ENCODE results near the gene CATSPERB. TPM values are rescaled to one million over a fixed set of nuclear protein-coding genes. Genes with fewer than 3 reads are reported as not detected.

The CATSPERB gene
- total and polyA plus RNA-seq, 2 experiments from 2014 or later = 0.27 to 0.38 TPM

DNA sequence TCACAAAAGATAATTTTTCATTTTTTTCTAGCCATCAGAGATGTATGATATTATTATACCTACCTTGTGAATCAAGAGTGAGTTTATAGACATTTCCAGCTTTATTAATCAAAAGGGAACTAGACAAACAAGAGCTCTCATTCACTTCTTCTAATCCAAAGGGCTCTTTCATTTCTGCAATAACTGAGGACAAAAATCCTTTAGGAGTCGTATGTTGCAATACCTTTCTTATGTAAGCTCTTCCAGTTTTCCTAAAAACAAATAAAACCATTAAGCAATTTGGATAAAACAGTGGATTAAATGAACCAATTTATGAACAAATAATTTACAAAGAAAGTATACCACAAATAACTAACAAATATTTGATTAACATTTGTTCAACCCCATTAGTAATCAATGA, 107.1 kb downstream of the CATSPERB start (continued):
- TF ChIP-seq, protein P1, sequence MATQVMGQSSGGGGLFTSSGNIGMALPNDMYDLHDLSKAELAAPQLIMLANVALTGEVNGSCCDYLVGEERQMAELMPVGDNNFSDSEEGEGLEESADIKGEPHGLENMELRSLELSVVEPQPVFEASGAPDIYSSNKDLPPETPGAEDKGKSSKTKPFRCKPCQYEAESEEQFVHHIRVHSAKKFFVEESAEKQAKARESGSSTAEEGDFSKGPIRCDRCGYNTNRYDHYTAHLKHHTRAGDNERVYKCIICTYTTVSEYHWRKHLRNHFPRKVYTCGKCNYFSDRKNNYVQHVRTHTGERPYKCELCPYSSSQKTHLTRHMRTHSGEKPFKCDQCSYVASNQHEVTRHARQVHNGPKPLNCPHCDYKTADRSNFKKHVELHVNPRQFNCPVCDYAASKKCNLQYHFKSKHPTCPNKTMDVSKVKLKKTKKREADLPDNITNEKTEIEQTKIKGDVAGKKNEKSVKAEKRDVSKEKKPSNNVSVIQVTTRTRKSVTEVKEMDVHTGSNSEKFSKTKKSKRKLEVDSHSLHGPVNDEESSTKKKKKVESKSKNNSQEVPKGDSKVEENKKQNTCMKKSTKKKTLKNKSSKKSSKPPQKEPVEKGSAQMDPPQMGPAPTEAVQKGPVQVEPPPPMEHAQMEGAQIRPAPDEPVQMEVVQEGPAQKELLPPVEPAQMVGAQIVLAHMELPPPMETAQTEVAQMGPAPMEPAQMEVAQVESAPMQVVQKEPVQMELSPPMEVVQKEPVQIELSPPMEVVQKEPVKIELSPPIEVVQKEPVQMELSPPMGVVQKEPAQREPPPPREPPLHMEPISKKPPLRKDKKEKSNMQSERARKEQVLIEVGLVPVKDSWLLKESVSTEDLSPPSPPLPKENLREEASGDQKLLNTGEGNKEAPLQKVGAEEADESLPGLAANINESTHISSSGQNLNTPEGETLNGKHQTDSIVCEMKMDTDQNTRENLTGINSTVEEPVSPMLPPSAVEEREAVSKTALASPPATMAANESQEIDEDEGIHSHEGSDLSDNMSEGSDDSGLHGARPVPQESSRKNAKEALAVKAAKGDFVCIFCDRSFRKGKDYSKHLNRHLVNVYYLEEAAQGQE (IDR thresholded peaks at IDR 0.05; ENCODE audit: unreplicated experiment) = no peak
- TF ChIP-seq, protein P2, sequence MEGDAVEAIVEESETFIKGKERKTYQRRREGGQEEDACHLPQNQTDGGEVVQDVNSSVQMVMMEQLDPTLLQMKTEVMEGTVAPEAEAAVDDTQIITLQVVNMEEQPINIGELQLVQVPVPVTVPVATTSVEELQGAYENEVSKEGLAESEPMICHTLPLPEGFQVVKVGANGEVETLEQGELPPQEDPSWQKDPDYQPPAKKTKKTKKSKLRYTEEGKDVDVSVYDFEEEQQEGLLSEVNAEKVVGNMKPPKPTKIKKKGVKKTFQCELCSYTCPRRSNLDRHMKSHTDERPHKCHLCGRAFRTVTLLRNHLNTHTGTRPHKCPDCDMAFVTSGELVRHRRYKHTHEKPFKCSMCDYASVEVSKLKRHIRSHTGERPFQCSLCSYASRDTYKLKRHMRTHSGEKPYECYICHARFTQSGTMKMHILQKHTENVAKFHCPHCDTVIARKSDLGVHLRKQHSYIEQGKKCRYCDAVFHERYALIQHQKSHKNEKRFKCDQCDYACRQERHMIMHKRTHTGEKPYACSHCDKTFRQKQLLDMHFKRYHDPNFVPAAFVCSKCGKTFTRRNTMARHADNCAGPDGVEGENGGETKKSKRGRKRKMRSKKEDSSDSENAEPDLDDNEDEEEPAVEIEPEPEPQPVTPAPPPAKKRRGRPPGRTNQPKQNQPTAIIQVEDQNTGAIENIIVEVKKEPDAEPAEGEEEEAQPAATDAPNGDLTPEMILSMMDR (conservative IDR thresholded peaks at IDR 0.05; ENCODE audit: low read depth in 2 of 2) = no peak

DNA sequence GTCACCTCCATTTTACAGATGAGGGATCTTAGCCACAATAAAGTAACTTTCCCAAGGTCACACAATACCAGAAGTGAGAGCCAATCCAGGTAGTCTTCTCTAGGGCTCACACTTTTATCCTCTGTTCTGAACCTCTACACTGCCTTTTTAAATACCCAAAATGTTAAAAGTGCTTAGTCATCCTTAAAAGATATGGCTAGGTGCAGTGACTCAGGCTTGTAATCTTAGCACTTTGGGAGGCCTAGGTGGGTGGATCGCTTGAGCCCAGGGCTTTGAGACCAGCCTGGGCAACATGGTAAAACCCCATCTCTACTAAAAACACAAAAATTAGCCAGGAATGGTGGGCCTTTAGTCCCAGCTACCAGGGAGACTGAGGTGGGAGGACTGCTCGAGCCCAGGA, 117.7 kb downstream of the CATSPERB start:
- Histone ChIP-seq H3K27ac (ENCODE audit: low read depth) (no peak overlapping the region), H3K9me2 (ENCODE audit: insufficient read depth) (no peaks in the 10 kb centered on the region), H3K4me1 (ENCODE audit: insufficient read depth) (0 out of 2 replicates have a peak, but pooled peaks cover 5% of the 10 kb centered on the region), H4K20me1 (replicated peaks; ENCODE audit: insufficient read depth) (no peaks in the 10 kb centered on the region), H3F3A (replicated peaks; ENCODE audit: low read depth) (no peaks in the 10 kb centered on the region), H2AFZ (peak overlapping the region; percentile 50; the same call in 1 of the 2 replicates), H3K4me3 (no peak overlapping the region), H3K27me3 (ENCODE audit: insufficient read depth) (no peaks in the 10 kb centered on the region), H3K36me3 (ENCODE audit: insufficient read depth) (no peaks in the 10 kb centered on the region), H3K79me2 (replicated peaks; ENCODE audit: insufficient read depth) (no peaks in the 10 kb centered on the region), H3K4me2 (no peak overlapping the region)
- Mint-ChIP-seq H3K4me3 (no peak overlapping the region), H3K36me3 (ENCODE audit: low read depth) (peaks cover 14% of the 10 kb centered on the region; the same call in 2 of the 3 replicates), H3K27me3 (ENCODE audit: insufficient read depth, low read depth, poor library complexity) (peaks cover 2% of the 10 kb centered on the region), H3K9me3 (peaks cover 20% of the 10 kb centered on the region), H3K4me1 (no peaks in the 10 kb centered on the region; the same call in 2 of the 3 replicates), H3K27ac (no peak overlapping the region)
- ATAC-seq (no peak), DNase-seq (ENCODE audit: low spot score) (no peak)
- TF ChIP-seq NANOG (IDR thresholded peaks at IDR 0.05; ENCODE audit: borderline replicate concordance) (no peak), CREB1 (CRISPR knock-in tag; IDR thresholded peaks at IDR 0.05; ENCODE audit: low read depth) (no peak), ZNF114 (CRISPR knock-in tag; IDR thresholded peaks at IDR 0.05) (no peak), EZH2phosphoT487 (IDR thresholded peaks at IDR 0.05; ENCODE audit: unreplicated experiment) (no peak), EZH2 (IDR thresholded peaks at IDR 0.05; ENCODE audit: low read depth, unreplicated experiment) (no peak), STAT1 (IDR thresholded peaks at IDR 0.05; ENCODE audit: unreplicated experiment) (no peak), POLR2AphosphoS5 (IDR thresholded peaks at IDR 0.05; ENCODE audit: low read depth) (no peak), JUNB (IDR thresholded peaks at IDR 0.05; ENCODE audit: unreplicated experiment) (no peak), ZNF331 (CRISPR knock-in tag; IDR thresholded peaks at IDR 0.05; ENCODE audit: low read depth) (no peak)
- TF ChIP-seq, protein P3, sequence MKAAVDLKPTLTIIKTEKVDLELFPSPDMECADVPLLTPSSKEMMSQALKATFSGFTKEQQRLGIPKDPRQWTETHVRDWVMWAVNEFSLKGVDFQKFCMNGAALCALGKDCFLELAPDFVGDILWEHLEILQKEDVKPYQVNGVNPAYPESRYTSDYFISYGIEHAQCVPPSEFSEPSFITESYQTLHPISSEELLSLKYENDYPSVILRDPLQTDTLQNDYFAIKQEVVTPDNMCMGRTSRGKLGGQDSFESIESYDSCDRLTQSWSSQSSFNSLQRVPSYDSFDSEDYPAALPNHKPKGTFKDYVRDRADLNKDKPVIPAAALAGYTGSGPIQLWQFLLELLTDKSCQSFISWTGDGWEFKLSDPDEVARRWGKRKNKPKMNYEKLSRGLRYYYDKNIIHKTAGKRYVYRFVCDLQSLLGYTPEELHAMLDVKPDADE (IDR thresholded peaks at IDR 0.05) = no peak
- TF ChIP-seq, protein P2 (conservative IDR thresholded peaks at IDR 0.05; ENCODE audit: low read depth in 2 of 2) = no peak
- TF ChIP-seq, protein P1 (IDR thresholded peaks at IDR 0.05; ENCODE audit: unreplicated experiment) = no peak

All from GM23338 (cell line).